Erythroblast (primary cell): ENCODE data around the gene PFDN1.

Experiments used
- GATA1 ChIP-seq: IDR thresholded peaks from 2 replicates; pipeline ENCODE4 v1.6.1; 2011; ENCODE audit warnings: low read depth, mild to moderate bottlenecking, control low read depth, low read length, moderate library complexity
- POLR2A ChIP-seq: IDR thresholded peaks from 2 replicates; pipeline ENCODE4 v1.6.1; 2011; ENCODE audit warnings: mild to moderate bottlenecking, low read length

DNA sequence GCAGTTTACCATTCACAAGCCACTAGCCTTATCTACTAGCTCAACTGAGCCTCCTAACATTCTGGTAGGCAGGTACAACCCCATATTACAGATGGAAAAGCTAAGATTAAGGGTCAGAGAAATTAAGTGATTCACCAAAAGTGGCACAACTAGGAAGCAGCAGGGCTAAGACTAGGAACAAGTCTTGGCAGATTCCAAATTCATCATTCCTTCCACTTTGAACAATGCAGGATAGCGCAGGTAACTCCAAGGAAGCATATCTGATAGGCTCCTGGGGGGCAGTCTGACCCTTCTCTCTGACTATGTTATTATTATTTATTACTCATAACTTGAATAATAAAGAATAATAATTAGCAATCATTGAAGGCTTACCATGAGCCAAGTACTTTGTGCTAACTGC is 35.0 kb upstream of the PFDN1 start:
- TF ChIP-seq POLR2A (no peak), GATA1 (no peak)
